DOHH2 (cell line): ENCODE results near the gene PDXDC1.
"Not testable (repeated sequence)": the region's sequence is repeated elsewhere in the genome, so short reads cannot be mapped to it uniquely, and the experiment has no call there.

Experiments used
- CTCF ChIP-seq: fragments of 200-600 bp; sonication (generic); IDR thresholded peaks from one replicate; pipeline ENCODE4 v1.5.1; 2014; ENCODE audit warnings: antibody characterized with exemption, mild to moderate bottlenecking, low read depth, low read length; ENCODE audit not compliant: poor library complexity, severe bottlenecking
- EZH2phosphoT487 ChIP-seq: fragments of 200-600 bp; sonication (generic); IDR thresholded peaks from 2 replicates; pipeline ENCODE4 v1.6.1; 2017; ENCODE audit warnings: borderline replicate concordance, mild to moderate bottlenecking, antibody characterized with exemption, low read length, moderate library complexity, mixed read lengths

GRCh38 chr16:15025234-15025951, 50.6 kb downstream of the PDXDC1 start:
- TF ChIP-seq CTCF, EZH2phosphoT487: not testable (repeated sequence)
